ENCODE measurements around the gene TLE2. TPM values are rescaled to one million over a fixed set of nuclear protein-coding genes. Genes with fewer than 3 reads are reported as not detected.
A peak's percentile ranks its signal among the peaks of the same experiment; 100 is the strongest.
"Not testable (repeated sequence)": the region's sequence is repeated elsewhere in the genome, so short reads cannot be mapped to it uniquely, and the experiment has no call there.

TLE2 gene
- total RNA-seq, 6 experiments from 2014 or later = 0.15 to 0.67 (median 0.46) TPM; not detected in 2

- Mint-ChIP-seq H3K27me3 (ENCODE audit: insufficient read depth) (peaks cover 3% of the 10 kb centered on the region), H3K9me3 (no peaks in the 10 kb centered on the region), H3K4me1 (ENCODE audit: low read depth) (peaks cover 14% of the 10 kb centered on the region), H3K4me3 (no peak overlapping the region), H3K27ac (peak overlapping the region; percentile 72), H3K36me3 (ENCODE audit: low read depth) (peaks cover 13% of the 10 kb centered on the region)
- TF ChIP-seq CTCF (IDR thresholded peaks at IDR 0.05) = no peak
- no peak for DNase-seq
Observed at GRCh38 chr19:3054265-3054971, 25.3 kb upstream of the TLE2 start.

- H3K27me3 Mint-ChIP-seq (ENCODE audit: insufficient read depth) = peaks cover 7% of the 10 kb centered on the region
- H3K4me3 Mint-ChIP-seq = no peak overlapping the region
- peaks cover 10% of the 10 kb centered on the region for H3K36me3 Mint-ChIP-seq (ENCODE audit: low read depth)
- TF ChIP-seq CTCF (IDR thresholded peaks at IDR 0.05) = no peak
- H3K27ac Mint-ChIP-seq = no peak overlapping the region
- peaks cover 14% of the 10 kb centered on the region for H3K4me1 Mint-ChIP-seq (ENCODE audit: low read depth)
- H3K9me3 Mint-ChIP-seq = no peaks in the 10 kb centered on the region
- DNase-seq = no peak
Observed at GRCh38 chr19:3053780-3054179, 24.7 kb upstream of the TLE2 start.

DNA sequence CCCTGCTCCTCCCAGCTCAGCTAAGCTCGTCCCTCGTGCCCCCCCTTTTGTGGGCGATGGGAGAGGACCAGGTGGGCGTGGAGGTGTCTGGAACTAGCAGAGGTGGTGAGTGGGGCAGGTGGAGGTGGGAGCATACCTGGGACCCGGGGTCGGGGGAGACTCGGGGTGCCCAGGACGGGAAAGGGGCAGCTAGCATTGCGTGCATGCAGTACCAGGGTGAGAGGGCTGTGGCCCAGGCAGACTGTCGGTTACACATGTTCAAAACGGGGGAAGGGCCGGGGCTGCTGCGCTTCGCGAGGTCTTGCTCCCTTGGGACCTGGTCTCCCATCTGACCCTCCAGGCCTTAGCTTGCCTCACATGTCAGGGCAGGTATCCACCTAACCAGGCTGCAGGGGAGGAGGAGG is 24.1 kb upstream of the TLE2 start:
- peaks cover 8% of the 10 kb centered on the region for H3K36me3 Mint-ChIP-seq (ENCODE audit: low read depth)
- H3K27me3 Mint-ChIP-seq (ENCODE audit: insufficient read depth) = peaks cover 7% of the 10 kb centered on the region

GRCh38 chr19:3050016-3050415 is 20.9 kb upstream of the TLE2 start:
- H3K4me1 Mint-ChIP-seq (ENCODE audit: low read depth) = peaks cover 11% of the 10 kb centered on the region
- not testable (repeated sequence) for H3K36me3 Mint-ChIP-seq (ENCODE audit: low read depth); DNase-seq; H3K27ac Mint-ChIP-seq; H3K9me3 Mint-ChIP-seq; H3K4me3 Mint-ChIP-seq; H3K27me3 Mint-ChIP-seq (ENCODE audit: insufficient read depth)

More for the DNA sequence above, 24.1 kb upstream of the TLE2 start:
- Mint-ChIP-seq H3K4me1 (ENCODE audit: low read depth) (peaks cover 14% of the 10 kb centered on the region), H3K9me3 (no peaks in the 10 kb centered on the region), H3K27ac (no peak overlapping the region), H3K4me3 (no peak overlapping the region)
- TF ChIP-seq CTCF (IDR thresholded peaks at IDR 0.05) = no peak
- no peak for DNase-seq

DNA sequence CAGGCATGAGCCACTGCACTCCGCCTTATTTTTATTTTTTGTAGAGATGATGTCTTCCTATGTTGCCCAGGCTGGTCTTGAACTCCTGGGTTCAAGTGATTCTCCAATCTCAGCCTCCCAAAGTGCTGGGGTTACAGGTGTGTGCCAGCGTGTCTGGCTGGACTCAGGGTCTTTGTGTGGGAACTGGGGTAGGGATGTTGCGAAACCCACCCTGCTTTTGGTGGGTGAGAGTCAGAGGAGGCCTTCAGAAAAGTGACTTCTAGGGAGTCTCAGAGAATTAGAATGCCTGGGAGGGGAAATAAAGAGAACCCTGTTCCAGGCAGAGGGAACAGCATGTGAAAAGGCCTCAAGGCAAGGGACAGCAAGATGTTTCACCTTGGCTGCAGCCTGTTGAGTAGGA is 20.0 kb upstream of the TLE2 start:
- Mint-ChIP-seq H3K4me3 (no peak overlapping the region), H3K27me3 (ENCODE audit: insufficient read depth) (peaks cover 7% of the 10 kb centered on the region), H3K9me3 (no peaks in the 10 kb centered on the region), H3K36me3 (ENCODE audit: low read depth) (no peaks in the 10 kb centered on the region), H3K27ac (no peak overlapping the region), H3K4me1 (ENCODE audit: low read depth) (peaks cover 7% of the 10 kb centered on the region)
- DNase-seq = no peak
- TF ChIP-seq CTCF (IDR thresholded peaks at IDR 0.05) = no peak

DNA sequence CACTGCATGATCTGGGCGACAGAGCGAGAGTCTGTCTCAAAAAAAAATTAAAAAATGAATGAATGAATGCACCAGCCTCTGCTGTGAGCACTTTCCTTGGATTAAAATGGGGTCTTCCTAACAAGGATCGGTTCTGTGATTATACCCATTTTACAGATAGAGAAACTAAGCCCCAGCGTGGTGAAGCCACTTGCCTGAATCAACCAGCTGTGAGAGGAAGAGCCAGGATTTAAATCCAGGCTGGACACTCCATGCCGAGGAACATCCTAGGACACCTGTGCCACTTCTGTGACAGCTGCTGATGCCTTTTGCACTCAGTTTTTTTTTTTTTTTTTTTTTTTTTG is 19.1 kb upstream of the TLE2 start:
- no peaks in the 10 kb centered on the region for H3K9me3 Mint-ChIP-seq
- H3K36me3 Mint-ChIP-seq (ENCODE audit: low read depth) = no peaks in the 10 kb centered on the region
- H3K4me1 Mint-ChIP-seq (ENCODE audit: low read depth) = peaks cover 7% of the 10 kb centered on the region
- TF ChIP-seq CTCF (IDR thresholded peaks at IDR 0.05) = no peak
- peaks cover 7% of the 10 kb centered on the region for H3K27me3 Mint-ChIP-seq (ENCODE audit: insufficient read depth)
- DNase-seq = no peak
- H3K27ac Mint-ChIP-seq = no peak overlapping the region
- peak overlapping the region; percentile 82; the same call in 1 of the 2 replicates for H3K4me3 Mint-ChIP-seq
